ENCODE data around the gene DAB2IP. TPM values are rescaled to one million over a fixed set of nuclear protein-coding genes. Genes with fewer than 3 reads are reported as not detected.
"Not testable (repeated sequence)": the region's sequence is repeated elsewhere in the genome, so short reads cannot be mapped to it uniquely, and the experiment has no call there.

Gene DAB2IP
- total RNA-seq, 1 donor from 2014 or later, result 0.75 TPM

DNA sequence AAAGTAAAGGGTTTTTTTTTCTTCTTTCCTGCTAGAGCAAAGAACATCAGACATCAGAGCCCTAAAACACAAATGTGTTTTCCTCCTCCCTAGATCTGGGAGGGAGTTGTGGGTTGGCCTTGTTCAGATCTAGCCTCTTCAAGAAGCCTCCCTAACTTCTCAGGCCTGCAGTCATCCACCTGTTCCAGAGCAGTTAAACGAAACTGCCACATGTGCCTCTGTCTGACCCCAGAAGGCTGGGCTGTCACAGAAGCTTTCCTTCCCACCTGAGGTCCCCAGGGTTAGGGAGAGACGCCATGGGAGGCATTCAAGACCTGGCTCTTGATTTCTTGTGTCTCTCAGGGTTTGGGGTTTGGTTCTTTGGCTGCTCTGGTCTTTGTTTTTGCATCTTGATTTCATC is 87.0 kb downstream of the DAB2IP start:
- ChIA-PET POLR2A (interaction anchor here (0.6 kb wide), 1 partner anchor 266 kb away, joined by 10 read pairs; no protein-coding TSS in a partner anchor), CTCF (no interaction called here)
- Mint-ChIP-seq H3K4me3 (no peak overlapping the region), H3K36me3 (ENCODE audit: low read depth) (no peaks in the 10 kb centered on the region), H3K4me1 (peaks cover 15% of the 10 kb centered on the region), H3K9me3 (no peaks in the 10 kb centered on the region), H3K27ac (no peak overlapping the region), H3K27me3 (peaks cover 18% of the 10 kb centered on the region)
- ATAC-seq (ENCODE audit: low read depth) (no peak), DNase-seq (no peak)
- TF ChIP-seq, protein P1, sequence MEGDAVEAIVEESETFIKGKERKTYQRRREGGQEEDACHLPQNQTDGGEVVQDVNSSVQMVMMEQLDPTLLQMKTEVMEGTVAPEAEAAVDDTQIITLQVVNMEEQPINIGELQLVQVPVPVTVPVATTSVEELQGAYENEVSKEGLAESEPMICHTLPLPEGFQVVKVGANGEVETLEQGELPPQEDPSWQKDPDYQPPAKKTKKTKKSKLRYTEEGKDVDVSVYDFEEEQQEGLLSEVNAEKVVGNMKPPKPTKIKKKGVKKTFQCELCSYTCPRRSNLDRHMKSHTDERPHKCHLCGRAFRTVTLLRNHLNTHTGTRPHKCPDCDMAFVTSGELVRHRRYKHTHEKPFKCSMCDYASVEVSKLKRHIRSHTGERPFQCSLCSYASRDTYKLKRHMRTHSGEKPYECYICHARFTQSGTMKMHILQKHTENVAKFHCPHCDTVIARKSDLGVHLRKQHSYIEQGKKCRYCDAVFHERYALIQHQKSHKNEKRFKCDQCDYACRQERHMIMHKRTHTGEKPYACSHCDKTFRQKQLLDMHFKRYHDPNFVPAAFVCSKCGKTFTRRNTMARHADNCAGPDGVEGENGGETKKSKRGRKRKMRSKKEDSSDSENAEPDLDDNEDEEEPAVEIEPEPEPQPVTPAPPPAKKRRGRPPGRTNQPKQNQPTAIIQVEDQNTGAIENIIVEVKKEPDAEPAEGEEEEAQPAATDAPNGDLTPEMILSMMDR (IDR thresholded peaks at IDR 0.05), result no peak
- intact Hi-C loops (cut with micrococcal nuclease), result no loop called here

DNA sequence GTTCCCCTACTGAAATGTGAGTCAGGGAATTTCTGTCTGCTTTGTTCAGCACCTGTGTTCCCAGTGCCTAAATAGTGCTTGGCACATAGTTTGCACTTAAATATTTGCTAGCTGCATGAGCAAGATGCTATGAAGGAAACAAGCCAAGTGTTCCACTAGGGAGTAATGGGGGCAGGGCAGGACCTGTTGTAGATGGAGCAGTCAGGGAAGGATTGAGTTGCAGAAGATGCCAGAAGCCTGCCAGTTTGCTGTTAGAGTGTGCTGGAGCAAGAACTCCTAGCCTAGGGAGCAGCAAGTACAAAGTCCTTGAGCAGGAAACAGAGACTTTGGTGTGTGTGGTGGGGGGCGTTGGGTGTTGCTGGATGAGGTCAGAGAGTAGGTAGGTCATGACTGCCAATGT is 87.5 kb downstream of the DAB2IP start:
- CTCF ChIA-PET, result no interaction called here
- Mint-ChIP-seq H3K9me3 (no peaks in the 10 kb centered on the region), H3K36me3 (ENCODE audit: low read depth) (no peaks in the 10 kb centered on the region), H3K27ac (no peak overlapping the region), H3K4me3 (no peak overlapping the region), H3K27me3 (peaks cover 17% of the 10 kb centered on the region), H3K4me1 (peaks cover 15% of the 10 kb centered on the region)
- intact Hi-C loops (cut with micrococcal nuclease), result no loop called here
- TF ChIP-seq, protein P1 (IDR thresholded peaks at IDR 0.05), result no peak
- DNase-seq (no peak), ATAC-seq (ENCODE audit: low read depth) (no peak)
- POLR2A ChIA-PET, result no interaction called here

DNA sequence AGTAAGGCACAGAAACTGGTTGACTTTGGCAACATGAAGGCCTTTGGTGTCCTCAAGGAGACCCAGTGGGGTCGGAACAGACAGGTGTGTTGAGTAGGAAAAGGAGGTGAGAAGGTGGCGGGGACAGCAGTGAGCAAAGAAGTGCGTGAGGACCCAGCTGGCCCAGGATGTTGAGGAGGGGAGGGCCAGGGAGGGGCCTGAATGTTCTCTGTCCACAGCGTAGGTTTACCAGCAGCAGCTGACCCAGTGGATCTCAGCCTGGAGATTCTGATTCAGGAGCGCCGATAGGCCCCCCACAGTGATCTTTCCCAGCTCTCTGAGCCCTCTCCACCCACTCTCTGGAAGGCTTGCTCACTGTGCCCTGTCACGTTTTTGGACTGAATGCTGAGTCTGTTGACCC is 88.5 kb downstream of the DAB2IP start:
- Mint-ChIP-seq H3K36me3 (ENCODE audit: low read depth) (no peaks in the 10 kb centered on the region), H3K9me3 (no peaks in the 10 kb centered on the region), H3K4me1 (peaks cover 15% of the 10 kb centered on the region), H3K27ac (no peak overlapping the region), H3K27me3 (peaks cover 16% of the 10 kb centered on the region), H3K4me3 (no peak overlapping the region)
- ATAC-seq (ENCODE audit: low read depth), result no peak
- TF ChIP-seq, protein P1 (IDR thresholded peaks at IDR 0.05), result no peak
- ChIA-PET CTCF (no interaction called here), POLR2A (no interaction called here)
- DNase-seq, result no peak
- intact Hi-C loops (cut with micrococcal nuclease), result no loop called here

DNA sequence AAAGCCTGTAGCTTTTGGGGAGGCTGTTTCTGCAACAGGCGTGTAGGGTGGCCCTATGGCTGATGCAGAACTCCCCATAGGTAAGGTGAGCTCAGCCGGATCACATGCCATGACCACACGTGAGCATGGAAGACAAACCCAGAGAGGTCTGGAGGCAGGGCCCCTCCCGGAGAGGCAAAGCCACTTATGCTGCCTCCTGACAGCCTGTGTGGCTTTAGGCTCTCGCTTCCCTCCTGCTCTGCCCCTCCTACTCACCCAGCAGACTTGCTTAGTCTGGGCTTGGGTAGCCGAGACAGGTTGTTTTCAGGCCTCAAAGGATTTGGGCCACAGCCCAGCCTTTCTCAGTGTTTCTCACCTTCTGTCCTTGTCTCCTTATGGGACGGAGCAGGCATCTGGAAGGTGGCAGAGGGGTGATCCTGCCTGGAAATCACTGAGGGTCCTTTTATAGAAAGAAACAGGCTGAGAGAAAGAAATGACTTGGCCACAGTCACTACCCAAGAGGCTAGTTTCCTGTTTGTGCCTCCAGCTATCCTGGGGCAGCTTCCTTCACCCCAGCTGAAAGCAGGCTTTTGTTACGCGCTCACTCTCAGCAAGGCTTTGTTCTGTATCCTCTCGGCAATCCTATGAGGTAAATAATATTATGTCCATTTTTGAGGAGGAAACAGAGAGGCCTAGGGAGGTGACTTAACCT is 89.9 kb downstream of the DAB2IP start:
- CTCF ChIA-PET, result no interaction called here
- H3K9me3 Mint-ChIP-seq, result no peaks in the 10 kb centered on the region
- DNase-seq (no peak), ATAC-seq (ENCODE audit: low read depth) (no peak)
- TF ChIP-seq, protein P1 (IDR thresholded peaks at IDR 0.05), result no peak
- H3K27ac Mint-ChIP-seq, result no peak overlapping the region
- H3K4me3 Mint-ChIP-seq, result no peak overlapping the region
- peaks cover 7% of the 10 kb centered on the region for H3K27me3 Mint-ChIP-seq
- no peaks in the 10 kb centered on the region for H3K36me3 Mint-ChIP-seq (ENCODE audit: low read depth)
- POLR2A ChIA-PET, result no interaction called here
- intact Hi-C loops (cut with micrococcal nuclease), result no loop called here
- H3K4me1 Mint-ChIP-seq, result peaks cover 4% of the 10 kb centered on the region

DNA sequence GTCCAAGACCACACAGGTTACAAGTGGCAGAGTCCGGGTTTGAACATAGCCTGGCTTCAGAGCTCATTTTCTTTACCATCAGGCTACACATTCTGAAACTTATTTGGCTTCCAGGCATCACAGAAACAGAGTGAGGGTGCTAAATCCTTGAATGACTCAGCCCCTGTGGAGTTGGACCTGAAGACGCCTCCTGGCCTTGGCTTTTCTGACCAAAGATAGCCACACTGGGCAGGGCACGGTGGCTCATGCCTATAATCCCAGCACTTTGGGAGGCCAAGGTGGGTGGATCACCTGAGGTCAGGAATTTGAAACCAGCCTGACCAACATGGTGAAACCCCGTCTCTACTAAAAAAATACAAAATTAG is 90.5 kb downstream of the DAB2IP start:
- ATAC-seq (ENCODE audit: low read depth); POLR2A ChIA-PET; H3K4me3 Mint-ChIP-seq; H3K36me3 Mint-ChIP-seq (ENCODE audit: low read depth); H3K4me1 Mint-ChIP-seq; DNase-seq; H3K27me3 Mint-ChIP-seq; H3K9me3 Mint-ChIP-seq; CTCF ChIA-PET; H3K27ac Mint-ChIP-seq; intact Hi-C loops (cut with micrococcal nuclease): not testable (repeated sequence)

- H3K4me3 Mint-ChIP-seq, result no peak overlapping the region
- DNase-seq (no peak), ATAC-seq (ENCODE audit: low read depth) (no peak)
- peaks cover 3% of the 10 kb centered on the region for H3K27me3 Mint-ChIP-seq
- no peaks in the 10 kb centered on the region for H3K9me3 Mint-ChIP-seq
- no peaks in the 10 kb centered on the region for H3K36me3 Mint-ChIP-seq (ENCODE audit: low read depth)
- no peak overlapping the region for H3K27ac Mint-ChIP-seq
- TF ChIP-seq, protein P1 (IDR thresholded peaks at IDR 0.05), result no peak
- POLR2A ChIA-PET, result no interaction called here
- CTCF ChIA-PET, result no interaction called here
- peaks cover 2% of the 10 kb centered on the region for H3K4me1 Mint-ChIP-seq
- intact Hi-C loops (cut with micrococcal nuclease), result no loop called here
Measured at GRCh38 chr9:121742923-121743322, 91.5 kb downstream of the DAB2IP start.
